ENCODE data around the gene MYO10.

Gene MYO10

GRCh38 chr5:16812911-16813310 is 123.2 kb downstream of the MYO10 start:
- TF ChIP-seq BHLHE40 (IDR thresholded peaks at IDR 0.05; ENCODE audit: borderline replicate concordance) (no peak), L3MBTL2 (conservative IDR thresholded peaks at IDR 0.05) (no peak), SUZ12 (IDR thresholded peaks at IDR 0.05) (no peak), SP1 (IDR thresholded peaks at IDR 0.05) (no peak), HDGF (IDR thresholded peaks at IDR 0.05; ENCODE audit: borderline replicate concordance) (no peak), TARDBP (IDR thresholded peaks at IDR 0.05) (no peak), ZNF384 (IDR thresholded peaks at IDR 0.05) (no peak), CTBP1 (IDR thresholded peaks at IDR 0.05; ENCODE audit: borderline replicate concordance) (no peak), FOXM1 (IDR thresholded peaks at IDR 0.05; ENCODE audit: borderline replicate concordance) (no peak)
- no peak for DNase-seq (ENCODE audit: extremely low spot score)
- POLR2A ChIA-PET: no interaction called here
- CTCF ChIA-PET: interaction anchor here (0.7 kb wide), 1 partner anchor 13 kb away, joined by 3 read pairs; no protein-coding TSS in a partner anchor

GRCh38 chr5:16812448-16812847 is 123.6 kb downstream of the MYO10 start:
- POLR2A ChIA-PET: no interaction called here
- TF ChIP-seq ZNF384 (IDR thresholded peaks at IDR 0.05): no peak
- TF ChIP-seq LEF1 (IDR thresholded peaks at IDR 0.05; ENCODE audit: borderline replicate concordance): no peak
- TF ChIP-seq L3MBTL2 (conservative IDR thresholded peaks at IDR 0.05): no peak
- no peak for TF ChIP-seq FOXK2 (IDR thresholded peaks at IDR 0.05)
- TF ChIP-seq SP1 (IDR thresholded peaks at IDR 0.05): no peak
- TF ChIP-seq SUZ12 (IDR thresholded peaks at IDR 0.05): no peak
- no peak for TF ChIP-seq FOXM1 (IDR thresholded peaks at IDR 0.05; ENCODE audit: borderline replicate concordance)
- CTCF ChIA-PET: no interaction called here

DNA sequence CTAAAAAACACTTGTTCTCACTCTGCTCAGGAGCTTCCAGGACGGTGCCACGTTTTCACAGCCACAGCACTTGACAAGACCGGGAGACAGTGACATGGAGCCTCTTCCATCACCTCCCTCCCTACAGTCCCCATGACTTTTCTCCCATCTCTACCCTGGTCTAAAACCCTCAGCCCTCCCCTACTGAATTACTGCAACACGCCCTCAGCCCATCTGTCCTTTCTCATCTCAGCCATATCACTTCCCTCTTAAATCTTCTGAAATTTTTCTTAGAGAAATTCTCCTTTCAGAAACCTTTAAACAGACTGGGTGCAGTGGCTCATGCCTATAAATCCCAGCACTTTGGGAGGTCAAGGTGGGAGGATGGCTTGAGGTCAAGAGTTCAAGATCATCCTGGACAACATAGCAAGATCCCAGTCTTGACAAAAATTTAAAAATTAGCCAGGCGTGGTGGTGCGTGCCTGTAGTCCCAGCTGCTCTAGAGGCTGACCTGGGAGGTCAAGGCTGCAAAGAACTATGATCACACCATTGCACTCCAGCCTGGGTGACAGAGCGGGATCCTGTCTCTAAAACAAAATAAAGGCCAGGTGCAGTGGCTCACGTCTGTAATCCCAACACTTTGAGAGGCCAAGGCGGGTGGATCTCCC is 125.8 kb downstream of the MYO10 start:
- ChIA-PET CTCF (no interaction called here), POLR2A (no interaction called here)
- TF ChIP-seq FOXA1 (IDR thresholded peaks at IDR 0.05): no peak
- no peak for TF ChIP-seq HDGF (IDR thresholded peaks at IDR 0.05; ENCODE audit: borderline replicate concordance)
- TF ChIP-seq FOXM1 (IDR thresholded peaks at IDR 0.05; ENCODE audit: borderline replicate concordance): no peak
- no peak for TF ChIP-seq SUZ12 (IDR thresholded peaks at IDR 0.05)
- no peak for TF ChIP-seq NFRKB (IDR thresholded peaks at IDR 0.05)
- TF ChIP-seq ZNF384 (IDR thresholded peaks at IDR 0.05): no peak
- TF ChIP-seq ELF4 (IDR thresholded peaks at IDR 0.05): no peak
- no peak for TF ChIP-seq FOXK2 (IDR thresholded peaks at IDR 0.05)
- no peak for TF ChIP-seq L3MBTL2 (conservative IDR thresholded peaks at IDR 0.05)
- no peak for TF ChIP-seq ARNT (IDR thresholded peaks at IDR 0.05)
- TF ChIP-seq SP1 (IDR thresholded peaks at IDR 0.05): no peak
- no peak for TF ChIP-seq CTBP1 (IDR thresholded peaks at IDR 0.05; ENCODE audit: borderline replicate concordance)
- TF ChIP-seq BHLHE40 (IDR thresholded peaks at IDR 0.05; ENCODE audit: borderline replicate concordance): no peak
- TF ChIP-seq LEF1 (IDR thresholded peaks at IDR 0.05; ENCODE audit: borderline replicate concordance): no peak
- no peak for TF ChIP-seq TARDBP (IDR thresholded peaks at IDR 0.05)
- TF ChIP-seq PKNOX1 (IDR thresholded peaks at IDR 0.05): no peak
- no peak for DNase-seq (ENCODE audit: extremely low spot score)

More at GRCh38 chr5:16812448-16812847, 123.6 kb downstream of the MYO10 start:
- DNase-seq (ENCODE audit: extremely low spot score): no peak

GRCh38 chr5:16809395-16810207 is 126.5 kb downstream of the MYO10 start:
- CTCF ChIA-PET: no interaction called here
- no peak for TF ChIP-seq PKNOX1 (IDR thresholded peaks at IDR 0.05)
- DNase-seq (ENCODE audit: extremely low spot score): no peak
- POLR2A ChIA-PET: no interaction called here

GRCh38 chr5:16809010-16809394 is 127.1 kb downstream of the MYO10 start:
- DNase-seq (ENCODE audit: extremely low spot score): no peak
- CTCF ChIA-PET: no interaction called here
- POLR2A ChIA-PET: no interaction called here
- TF ChIP-seq CTBP1 (IDR thresholded peaks at IDR 0.05; ENCODE audit: borderline replicate concordance): no peak
- no peak for TF ChIP-seq PKNOX1 (IDR thresholded peaks at IDR 0.05)
- TF ChIP-seq L3MBTL2 (conservative IDR thresholded peaks at IDR 0.05): no peak
- TF ChIP-seq ELF4 (IDR thresholded peaks at IDR 0.05): no peak
- TF ChIP-seq BHLHE40 (IDR thresholded peaks at IDR 0.05; ENCODE audit: borderline replicate concordance): no peak
- no peak for TF ChIP-seq SUZ12 (IDR thresholded peaks at IDR 0.05)
- TF ChIP-seq LEF1 (IDR thresholded peaks at IDR 0.05; ENCODE audit: borderline replicate concordance): no peak
- TF ChIP-seq NFRKB (IDR thresholded peaks at IDR 0.05): no peak

GRCh38 chr5:16808021-16808420 is 128.1 kb downstream of the MYO10 start:
- TF ChIP-seq FOXM1 (IDR thresholded peaks at IDR 0.05; ENCODE audit: borderline replicate concordance) (no peak), BHLHE40 (IDR thresholded peaks at IDR 0.05; ENCODE audit: borderline replicate concordance) (no peak), SUZ12 (IDR thresholded peaks at IDR 0.05) (no peak), NFRKB (IDR thresholded peaks at IDR 0.05) (no peak), L3MBTL2 (conservative IDR thresholded peaks at IDR 0.05) (no peak), FOXA1 (IDR thresholded peaks at IDR 0.05) (no peak)
- ChIA-PET CTCF (no interaction called here), POLR2A (no interaction called here)
- no peak for DNase-seq (ENCODE audit: extremely low spot score)
